Loucy (cell line): ENCODE data around the gene LDLRAD4.

Experiments
- CTCF ChIP-seq: fragments of 200-600 bp; sonication (generic); conservative IDR thresholded peaks from 2 replicates; pipeline ENCODE4 v1.5.1; 2014; ENCODE audit warnings: mild to moderate bottlenecking, antibody characterized with exemption, low read length
- EZH2phosphoT487 ChIP-seq: fragments of 200-600 bp; IDR thresholded peaks from 2 replicates; pipeline ENCODE4 v1.6.1; 2018; ENCODE audit warnings: antibody characterized with exemption, mild to moderate bottlenecking, moderate library complexity, borderline replicate concordance

DNA sequence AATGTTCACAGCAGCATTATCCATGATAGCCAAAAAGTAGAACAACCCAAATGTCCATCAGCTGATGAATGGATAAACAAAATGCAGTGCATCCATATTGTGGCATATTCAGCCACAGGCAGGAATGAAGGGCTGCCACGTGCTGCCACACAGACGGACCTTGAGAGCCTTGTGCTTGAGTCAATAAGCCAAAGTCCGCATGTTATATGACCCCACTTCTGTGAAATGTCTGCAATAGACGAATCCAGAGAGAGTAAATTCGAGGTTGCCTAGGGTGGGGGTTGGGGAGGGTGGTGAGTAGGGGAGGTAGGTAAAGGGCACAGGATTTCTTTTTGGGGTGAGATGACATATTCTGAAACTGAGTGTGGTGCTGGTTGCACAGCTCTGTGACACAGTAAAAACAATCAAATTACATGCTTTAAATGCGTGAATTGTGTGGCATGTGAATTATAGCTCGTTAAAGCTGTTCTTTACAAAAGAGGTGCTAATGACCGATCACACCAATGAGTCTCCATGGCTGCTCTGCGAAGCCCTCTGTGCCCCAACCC lies 38.9 kb upstream of the LDLRAD4 start:
- no peak for TF ChIP-seq CTCF
- no peak for TF ChIP-seq EZH2phosphoT487
